Fibroblast of pulmonary artery (primary cell): ENCODE results near the gene CISD1.

Source experiments
- DNase-seq: peaks from one replicate; pipeline ENCODE4 v3.0.0-alpha.2; 2010; ENCODE audit warnings: low read depth
- H3K4me3 ChIP-seq: replicated peaks from 2 replicates; pipeline ENCODE4 v1.5.1; 2011; ENCODE audit warnings: low read depth, mild to moderate bottlenecking, control low read depth, low read length, moderate library complexity
- CTCF ChIP-seq: IDR thresholded peaks from 2 replicates; pipeline ENCODE4 v1.5.1; 2011; ENCODE audit warnings: mild to moderate bottlenecking, control low read depth, low read length, inconsistent platforms; ENCODE audit errors: missing control alignments

CISD1 gene

GRCh38 chr10:58311026-58311425, 42.1 kb downstream of the CISD1 start:
- TF ChIP-seq CTCF, result no peak
- DNase-seq, result no peak
- H3K4me3 ChIP-seq, result no peak overlapping the region

DNA sequence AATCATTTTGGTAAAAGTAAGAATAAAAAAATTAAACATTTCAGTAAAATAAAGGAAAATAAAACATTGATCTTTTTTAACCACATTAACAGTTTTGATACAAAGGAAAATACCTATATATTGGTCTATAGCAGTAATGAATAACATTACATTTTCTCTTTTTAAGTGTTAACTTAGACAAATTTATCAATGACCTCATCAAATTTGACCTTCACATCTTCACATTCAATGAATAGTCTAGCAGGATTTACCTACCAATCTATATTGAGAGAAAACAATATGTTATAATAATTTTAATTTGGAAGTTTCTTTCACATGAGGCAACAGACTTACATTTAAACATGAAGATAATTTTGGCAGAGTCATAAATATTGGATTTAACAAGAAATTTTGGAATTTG, 47.9 kb downstream of the CISD1 start:
- DNase-seq, result no peak
- H3K4me3 ChIP-seq, result no peak overlapping the region
- TF ChIP-seq CTCF, result no peak

- DNase-seq, result peak; percentile 56
- H3K4me3 ChIP-seq, result no peak overlapping the region
- TF ChIP-seq CTCF, result no peak
Observed at GRCh38 chr10:58318346-58318745, 49.4 kb downstream of the CISD1 start.

DNA sequence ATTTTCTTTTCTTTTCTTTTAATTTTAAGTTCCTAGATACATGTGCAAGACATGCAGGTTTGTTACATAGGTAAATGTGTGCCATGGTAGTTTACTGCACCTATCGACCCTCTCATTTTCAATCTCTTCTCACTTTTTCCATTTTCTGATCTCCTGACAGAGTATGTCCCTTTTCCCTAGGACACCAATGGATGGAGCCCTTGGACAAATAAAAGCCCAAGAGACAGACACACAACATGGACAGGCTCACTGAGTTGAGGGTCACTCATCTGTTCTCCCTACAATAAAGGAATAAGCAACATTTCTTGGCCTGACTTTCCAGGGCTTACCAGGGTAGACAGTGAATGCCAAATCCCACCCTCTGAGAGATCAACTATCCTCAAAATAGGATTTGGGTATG, 50.6 kb downstream of the CISD1 start:
- no peak for TF ChIP-seq CTCF
- no peak for DNase-seq

GRCh38 chr10:58320351-58321049, 51.5 kb downstream of the CISD1 start:
- no peak for TF ChIP-seq CTCF
- no peak for DNase-seq
- H3K4me3 ChIP-seq, result no peak overlapping the region

More for the DNA sequence above, 50.6 kb downstream of the CISD1 start:
- no peak overlapping the region for H3K4me3 ChIP-seq

DNA sequence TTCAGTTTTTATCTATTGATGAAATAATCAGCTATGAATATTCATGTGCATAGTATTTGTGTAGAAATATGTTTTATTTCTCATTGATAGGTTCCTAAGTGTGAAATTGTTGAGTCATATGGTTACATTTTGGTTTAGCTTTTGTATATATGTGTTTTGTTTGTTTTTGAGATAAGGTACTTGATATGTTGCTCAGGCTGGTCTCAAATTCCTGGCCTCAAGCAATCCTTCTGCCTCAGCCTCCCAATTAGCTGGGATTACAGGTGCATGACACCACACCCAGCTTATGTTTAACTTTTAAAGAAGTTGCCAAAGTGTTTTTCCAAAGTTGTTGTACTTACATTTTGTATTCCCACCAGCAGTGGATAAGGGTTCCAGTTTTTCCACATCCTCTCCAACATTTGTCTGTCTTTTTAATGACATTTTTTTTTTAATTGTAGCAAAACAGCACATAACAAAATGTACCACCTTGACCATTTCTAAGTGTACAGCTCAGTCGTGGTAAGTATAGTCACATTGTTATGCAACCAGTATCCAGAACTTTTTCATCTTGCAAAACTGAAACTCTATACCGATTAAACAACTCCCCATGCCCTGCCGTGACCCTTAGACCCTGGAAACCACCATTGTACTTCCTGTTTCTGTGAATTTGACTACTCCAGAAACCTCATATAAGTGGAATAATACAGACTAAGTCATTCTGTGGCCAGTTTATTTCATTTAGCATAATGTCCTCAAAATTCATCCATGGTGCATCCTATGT, 53.3 kb downstream of the CISD1 start:
- TF ChIP-seq CTCF, result no peak
- DNase-seq, result peak; percentile 24
- H3K4me3 ChIP-seq, result no peak overlapping the region

- H3K4me3 ChIP-seq, result no peak overlapping the region
- no peak for TF ChIP-seq CTCF
- DNase-seq, result no peak
Observed at GRCh38 chr10:58322835-58323209, 53.9 kb downstream of the CISD1 start.
